IMR-90 (cell line): ENCODE results near the gene CCSER1. TPM values are rescaled to one million over a fixed set of nuclear protein-coding genes. Genes with fewer than 3 reads are reported as not detected.

Experiments used
- ATAC-seq: fragments of 200-7000 bp; cut with Tn5 transposase; 2 replicates; pipeline ENCODE4 v1.9.1; 2020; ENCODE audit warnings: low read depth, mild to moderate bottlenecking, moderate library complexity
- BruUV-seq: library from RNA; stranded (reverse); fragments of 400-500 nt; replicated peaks from 2 replicates; lab custom pipeline; 2021; lab: Mats Ljungman, UMichigan
- CTCF ChIA-PET: fragments of 300-600 bp; formaldehyde crosslinking; extraction: SDS; loops from one replicate; lab custom pipeline; 2021; ENCODE audit warnings: antibody characterized with exemption; lab: Yijun Ruan, JAX
- POLR2A ChIA-PET: fragments of 300-600 bp; sonication (Branson Sonifier 250); formaldehyde crosslinking; loops from one replicate; lab custom pipeline; 2022; ENCODE audit warnings: antibody characterized with exemption; ENCODE audit not compliant: unreplicated experiment; lab: Charles Lee
- DNase-seq: peaks from one replicate; pipeline ENCODE4 v3.0.0; 2013
- H2AFZ ChIP-seq: replicated peaks from 2 replicates; pipeline ENCODE3; 2013; ENCODE audit warnings: low read length, mild to moderate bottlenecking; ENCODE audit not compliant: poor library complexity
- H2AK5ac ChIP-seq: 2 replicates; pipeline ENCODE4 v1.6.1; 2013; ENCODE audit warnings: low read depth, low read length, inconsistent platforms
- H2AK9ac ChIP-seq: replicated peaks from 2 replicates; pipeline ENCODE3; 2013; ENCODE audit warnings: mild to moderate bottlenecking, low read depth, low read length, moderate library complexity; ENCODE audit not compliant: poor library complexity
- H2BK120ac ChIP-seq: 2 replicates; pipeline ENCODE4 v1.6.1; 2013; ENCODE audit warnings: low read depth, low read length, inconsistent platforms
- H2BK15ac ChIP-seq: 3 replicates; pipeline ENCODE4 v1.6.1; 2013; ENCODE audit warnings: low read depth, low read length, inconsistent platforms
- H2BK20ac ChIP-seq: 2 replicates; pipeline ENCODE4 v1.6.1; 2013; ENCODE audit warnings: low read depth, mild to moderate bottlenecking, inconsistent platforms, low read length, moderate library complexity
- H2BK5ac ChIP-seq: 2 replicates; pipeline ENCODE4 v1.6.1; 2013; ENCODE audit warnings: mild to moderate bottlenecking, low read depth, low read length, inconsistent platforms; ENCODE audit not compliant: poor library complexity, severe bottlenecking
- H3K14ac ChIP-seq: replicated peaks from 2 replicates; pipeline ENCODE4 v1.6.1; 2013; ENCODE audit warnings: low read depth, low read length, inconsistent platforms
- H3K18ac ChIP-seq: 2 replicates; pipeline ENCODE4 v1.6.1; 2013; ENCODE audit warnings: low read depth, low read length, control low read depth
- H3K23ac ChIP-seq: 2 replicates; pipeline ENCODE4 v1.6.1; 2013; ENCODE audit warnings: low read depth, low read length, inconsistent platforms
- H3K27ac ChIP-seq: 2 replicates; pipeline ENCODE4 v1.5.1; 2013; ENCODE audit warnings: mild to moderate bottlenecking, control low read depth, low read length; ENCODE audit not compliant: insufficient read depth
- H3K27me3 ChIP-seq: 2 replicates; pipeline ENCODE4 v1.6.1; 2013; ENCODE audit warnings: low read length; ENCODE audit not compliant: control insufficient read depth, insufficient read depth
- H3K36me3 ChIP-seq: 2 replicates; pipeline ENCODE4 v1.6.1; 2013; ENCODE audit warnings: low read length, mixed read lengths; ENCODE audit not compliant: control insufficient read depth, insufficient read depth
- H3K4ac ChIP-seq: 2 replicates; pipeline ENCODE4 v1.6.1; 2013; ENCODE audit warnings: low read depth, low read length, inconsistent platforms
- H3K4me1 ChIP-seq: 2 replicates; pipeline ENCODE4 v1.6.1; 2013; ENCODE audit warnings: low read length, mixed read lengths; ENCODE audit not compliant: control insufficient read depth, insufficient read depth
- H3K4me2 ChIP-seq: 2 replicates; pipeline ENCODE4 v1.6.1; 2013; ENCODE audit warnings: low read depth, mild to moderate bottlenecking, control low read depth, low read length, moderate library complexity
- H3K4me3 ChIP-seq: 2 replicates; pipeline ENCODE4 v1.5.1; 2013; ENCODE audit warnings: low read depth, mild to moderate bottlenecking, control low read depth, low read length, moderate library complexity; ENCODE audit not compliant: insufficient read depth
- H3K56ac ChIP-seq: 2 replicates; pipeline ENCODE4 v1.6.1; 2013; ENCODE audit warnings: low read length, inconsistent platforms; ENCODE audit not compliant: insufficient read depth; ENCODE audit errors: extremely low read depth
- H3K79me1 ChIP-seq, 2 experiments: 2 replicates each; pipeline ENCODE4 v1.6.1; 2013; ENCODE audit warnings: low read length in 2 of 2, inconsistent platforms in 1 of 2, low read depth in 1 of 2
- H3K9ac ChIP-seq: 2 replicates; pipeline ENCODE4 v1.6.1; 2013; ENCODE audit warnings: low read depth, low read length, control low read depth
- H3K9me1 ChIP-seq: 2 replicates; pipeline ENCODE4 v1.6.1; 2013; ENCODE audit warnings: low read length, inconsistent platforms; ENCODE audit not compliant: insufficient read depth
- H3K9me3 ChIP-seq: 2 replicates; pipeline ENCODE4 v1.6.1; 2013; ENCODE audit warnings: low read length; ENCODE audit not compliant: control insufficient read depth, insufficient read depth
- H4K20me1 ChIP-seq: 2 replicates; pipeline ENCODE4 v1.6.1; 2013; ENCODE audit warnings: low read length, inconsistent platforms; ENCODE audit not compliant: insufficient read depth
- H4K5ac ChIP-seq: 2 replicates; pipeline ENCODE4 v1.6.1; 2013; ENCODE audit warnings: mild to moderate bottlenecking, low read depth, low read length, control low read depth
- H4K8ac ChIP-seq, 2 experiments: 2 replicates each; pipeline ENCODE4 v1.6.1; 2013; ENCODE audit warnings: low read depth in 2 of 2, low read length in 2 of 2, control low read depth in 1 of 2, inconsistent platforms in 1 of 2
- H4K91ac ChIP-seq: 2 replicates; pipeline ENCODE4 v1.6.1; 2013; ENCODE audit warnings: low read depth, low read length, inconsistent platforms; ENCODE audit not compliant: insufficient read depth
- BHLHE40 ChIP-seq: fragments of 150-350 bp; IDR thresholded peaks from 2 replicates; pipeline ENCODE4 v1.6.1; 2016; ENCODE audit warnings: mild to moderate bottlenecking, low read depth, low read length
- CEBPB ChIP-seq: IDR thresholded peaks from 2 replicates; pipeline ENCODE4 v1.6.1; 2012; ENCODE audit warnings: low read depth, low read length, improper control_type of control experiment
- CHD1 ChIP-seq: IDR thresholded peaks from 2 replicates; pipeline ENCODE4 v1.6.1; 2012; ENCODE audit warnings: low read depth, low read length, improper control_type of control experiment
- ELK1 ChIP-seq: fragments of 150-350 bp; IDR thresholded peaks from 2 replicates; pipeline ENCODE4 v1.6.1; 2016; ENCODE audit warnings: low read depth, mild to moderate bottlenecking, low read length, moderate library complexity, borderline replicate concordance
- FOS ChIP-seq: fragments of 150-350 bp; IDR thresholded peaks from 2 replicates; pipeline ENCODE4 v1.6.1; 2016; ENCODE audit warnings: low read depth, low read length
- MAFK ChIP-seq: IDR thresholded peaks from 2 replicates; pipeline ENCODE4 v1.6.1; 2012; ENCODE audit warnings: low read depth, low read length, improper control_type of control experiment
- MAZ ChIP-seq: IDR thresholded peaks from 2 replicates; pipeline ENCODE4 v1.6.1; 2012; ENCODE audit warnings: low read depth, mild to moderate bottlenecking, low read length, improper control_type of control experiment, moderate library complexity, borderline replicate concordance
- MXI1 ChIP-seq: IDR thresholded peaks from 2 replicates; pipeline ENCODE4 v1.6.1; 2012; ENCODE audit warnings: low read depth, mild to moderate bottlenecking, low read length, moderate library complexity, borderline replicate concordance
- NFE2L2 ChIP-seq: fragments of 150-350 bp; IDR thresholded peaks from 2 replicates; pipeline ENCODE4 v1.6.1; 2016; ENCODE audit warnings: low read depth, mild to moderate bottlenecking, low read length
- POLR2A ChIP-seq: IDR thresholded peaks from 2 replicates; pipeline ENCODE4 v1.6.1; 2012; ENCODE audit warnings: mild to moderate bottlenecking, low read depth, low read length
- RAD21 ChIP-seq: IDR thresholded peaks from 2 replicates; pipeline ENCODE4 v1.6.1; 2012; ENCODE audit warnings: low read length, improper control_type of control experiment
- RCOR1 ChIP-seq: IDR thresholded peaks from 2 replicates; pipeline ENCODE4 v1.6.1; 2012; ENCODE audit warnings: mild to moderate bottlenecking, low read length, improper control_type of control experiment; ENCODE audit not compliant: insufficient replicate concordance
- RFX5 ChIP-seq: IDR thresholded peaks from 2 replicates; pipeline ENCODE4 v1.8.0; 2012; ENCODE audit warnings: low read depth, mild to moderate bottlenecking, low read length, moderate library complexity
- SMC3 ChIP-seq: fragments of 150-350 bp; IDR thresholded peaks from 2 replicates; pipeline ENCODE4 v1.6.1; 2016; ENCODE audit warnings: low read depth, mild to moderate bottlenecking, antibody characterized with exemption, low read length, moderate library complexity
- WGBS, 2 experiments: methylation state at CpG; one replicate each; pipeline versions ENCODE4 v1.1.5 to v1.1.7; 2013; ENCODE audit warnings: missing lambda C conversion rate in 2 of 2; ENCODE audit not compliant: insufficient read length in 1 of 2; ENCODE audit errors: extremely low coverage in 2 of 2; 5-methylcytosine and 5-hydroxymethylcytosine counted together
- dilution Hi-C: fragments of 300-500 bp; cut with HindIII; formaldehyde crosslinking; loops from one replicate; pipeline ENCODE4 v1.14.3; 2018; ENCODE audit warnings: low sequenced_read_pairs; ENCODE audit not compliant: unreplicated experiment
- in situ Hi-C: fragments of 300-500 bp; cut with MboI; formaldehyde crosslinking; loops from 3 replicates; pipeline ENCODE4 v1.14.3; 2019; ENCODE audit warnings: low sequenced_read_pairs, inconsistent platforms, mixed read lengths
- intact Hi-C: fragments of 100-400 bp; cut with micrococcal nuclease; formaldehyde crosslinking; loops from 2 replicates; pipeline ENCODE4 v1.10.0; 2022
- polyA plus RNA-seq, 3 experiments: library from polyadenylated mRNA; depleted of rRNA; stranded (reverse); fragments of >200 nt; gene quantifications; 2 replicates each; pipeline ENCODE4 v1.2.3, GENCODE V29; 2012; ENCODE audit warnings: low replicate concordance in 1 of 3
- total RNA-seq: library from RNA; depleted of rRNA; stranded (reverse); fragments of >200 nt; gene quantifications from 2 replicates; pipeline ENCODE4 v1.2.3, GENCODE V29; 2012
- TF ChIP-seq, protein P1 (sequence below): fragments of 150-350 bp; IDR thresholded peaks from 2 replicates; pipeline ENCODE4 v1.6.1; 2017; ENCODE audit warnings: mild to moderate bottlenecking, antibody characterized with exemption, low read length, low read depth
- TF ChIP-seq, protein P2 (sequence below): conservative IDR thresholded peaks from 2 replicates; pipeline ENCODE4 v1.5.1; 2012; ENCODE audit warnings: mild to moderate bottlenecking, low read depth, low read length, improper control_type of control experiment

Gene CCSER1
- total and polyA plus RNA-seq, 2 of the 4 experiments (the other 2 are of a cell fraction) = not detected

GRCh38 chr4:91243132-91243531 is 1115.9 kb downstream of the CCSER1 start:
- Histone ChIP-seq H3K56ac (no peak overlapping the region), H3K23ac (no peak overlapping the region), H2AK5ac (no peak overlapping the region), H3K27ac (no peak overlapping the region), H3K9me3 (peaks cover 9% of the 10 kb centered on the region), H2BK5ac (no peak overlapping the region), H2BK15ac (no peak overlapping the region), H3K4me2 (no peak overlapping the region), H4K8ac (no peak overlapping the region), H2BK120ac (no peak overlapping the region), H3K9me1 (no peaks in the 10 kb centered on the region), H3K4me3 (no peak overlapping the region), H4K91ac (no peak overlapping the region), H3K4me1 (no peaks in the 10 kb centered on the region), H2AK9ac (no peak overlapping the region), H2BK20ac (no peak overlapping the region), H4K5ac (no peak overlapping the region), H3K4ac (no peak overlapping the region), H3K14ac (no peak overlapping the region), H3K36me3 (no peaks in the 10 kb centered on the region), H3K79me1 (no peaks in the 10 kb centered on the region), H2AFZ (no peak overlapping the region), H3K27me3 (no peaks in the 10 kb centered on the region), H4K20me1 (no peaks in the 10 kb centered on the region), H3K9ac (no peak overlapping the region), H3K18ac (no peak overlapping the region)
- BruUV-seq = no TSS peak
- TF ChIP-seq, protein P1, sequence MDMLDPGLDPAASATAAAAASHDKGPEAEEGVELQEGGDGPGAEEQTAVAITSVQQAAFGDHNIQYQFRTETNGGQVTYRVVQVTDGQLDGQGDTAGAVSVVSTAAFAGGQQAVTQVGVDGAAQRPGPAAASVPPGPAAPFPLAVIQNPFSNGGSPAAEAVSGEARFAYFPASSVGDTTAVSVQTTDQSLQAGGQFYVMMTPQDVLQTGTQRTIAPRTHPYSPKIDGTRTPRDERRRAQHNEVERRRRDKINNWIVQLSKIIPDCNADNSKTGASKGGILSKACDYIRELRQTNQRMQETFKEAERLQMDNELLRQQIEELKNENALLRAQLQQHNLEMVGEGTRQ = no peak
- TF ChIP-seq ELK1 (no peak), RFX5 (no peak), RAD21 (no peak), MXI1 (no peak), RCOR1 (no peak), BHLHE40 (no peak), SMC3 (no peak), MAFK (no peak), MAZ (no peak), FOS (no peak), POLR2A (no peak), NFE2L2 (no peak), CHD1 (no peak), CEBPB (no peak)
- TF ChIP-seq, protein P2, sequence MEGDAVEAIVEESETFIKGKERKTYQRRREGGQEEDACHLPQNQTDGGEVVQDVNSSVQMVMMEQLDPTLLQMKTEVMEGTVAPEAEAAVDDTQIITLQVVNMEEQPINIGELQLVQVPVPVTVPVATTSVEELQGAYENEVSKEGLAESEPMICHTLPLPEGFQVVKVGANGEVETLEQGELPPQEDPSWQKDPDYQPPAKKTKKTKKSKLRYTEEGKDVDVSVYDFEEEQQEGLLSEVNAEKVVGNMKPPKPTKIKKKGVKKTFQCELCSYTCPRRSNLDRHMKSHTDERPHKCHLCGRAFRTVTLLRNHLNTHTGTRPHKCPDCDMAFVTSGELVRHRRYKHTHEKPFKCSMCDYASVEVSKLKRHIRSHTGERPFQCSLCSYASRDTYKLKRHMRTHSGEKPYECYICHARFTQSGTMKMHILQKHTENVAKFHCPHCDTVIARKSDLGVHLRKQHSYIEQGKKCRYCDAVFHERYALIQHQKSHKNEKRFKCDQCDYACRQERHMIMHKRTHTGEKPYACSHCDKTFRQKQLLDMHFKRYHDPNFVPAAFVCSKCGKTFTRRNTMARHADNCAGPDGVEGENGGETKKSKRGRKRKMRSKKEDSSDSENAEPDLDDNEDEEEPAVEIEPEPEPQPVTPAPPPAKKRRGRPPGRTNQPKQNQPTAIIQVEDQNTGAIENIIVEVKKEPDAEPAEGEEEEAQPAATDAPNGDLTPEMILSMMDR = no peak
- intact Hi-C loops (no loop called here), dilution Hi-C loops (no loop called here), in situ Hi-C loops (no loop called here)
- ATAC-seq (no peak), DNase-seq (no peak)
- POLR2A ChIA-PET = no interaction called here
- WGBS, 2 experiments = no CpG with 5 or more reads among the region's 2 CpGs
- CTCF ChIA-PET = no interaction called here
